Lower leg skin (tissue), 3 donors: ENCODE measurements around the gene GALR2.

Experiments used
- CTCF ChIP-seq, 3 donors: fragments of 450-650 bp; IDR thresholded peaks; one replicate each; pipeline ENCODE4 v1.5.1; 2016; ENCODE audit warnings: antibody characterized with exemption in 3 of 3, mild to moderate bottlenecking in 3 of 3, moderate library complexity in 2 of 3
- POLR2A ChIP-seq, 2 donors: fragments of 450-650 bp; IDR thresholded peaks; one replicate each; pipeline ENCODE4 v1.6.1; 2016 to 2017; ENCODE audit warnings: antibody characterized with exemption in 2 of 2, mild to moderate bottlenecking in 1 of 2, moderate library complexity in 1 of 2

GRCh38 chr17:76049239-76049638 is 25.3 kb upstream of the GALR2 start:
- no peak for TF ChIP-seq CTCF (IDR thresholded peaks at IDR 0.05)
- TF ChIP-seq POLR2A (IDR thresholded peaks at IDR 0.05), result no peak
